ENCODE results near the gene KCNT1. TPM values are rescaled to one million over a fixed set of nuclear protein-coding genes. Genes with fewer than 3 reads are reported as not detected.

Gene KCNT1
- total RNA-seq, 2 experiments from 2014 or later, result 0.11 to 0.22 TPM

DNA sequence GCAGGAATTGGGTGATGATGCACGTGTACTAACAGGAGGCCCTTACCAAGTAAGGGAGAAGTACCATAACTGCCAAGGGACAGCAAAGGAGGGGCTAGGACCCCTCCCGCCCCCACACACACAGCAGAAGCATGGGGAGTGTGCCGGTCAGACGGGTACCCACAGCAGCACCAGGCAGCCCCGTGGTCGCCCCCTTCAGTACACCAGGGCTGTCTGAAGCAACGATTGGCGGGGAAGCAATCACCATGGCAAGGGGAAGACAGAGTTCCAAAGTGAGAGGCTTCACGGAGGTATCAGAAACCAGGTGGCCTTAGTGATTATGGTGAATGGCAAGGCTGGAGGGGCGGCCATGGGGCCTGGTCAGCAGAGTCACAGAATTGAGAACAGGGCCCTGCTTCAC, 133.1 kb downstream of the KCNT1 start:
- intact Hi-C loops (cut with DNase I, micrococcal nuclease), result no loop called here
- CTCF ChIA-PET, result no interaction called here

DNA sequence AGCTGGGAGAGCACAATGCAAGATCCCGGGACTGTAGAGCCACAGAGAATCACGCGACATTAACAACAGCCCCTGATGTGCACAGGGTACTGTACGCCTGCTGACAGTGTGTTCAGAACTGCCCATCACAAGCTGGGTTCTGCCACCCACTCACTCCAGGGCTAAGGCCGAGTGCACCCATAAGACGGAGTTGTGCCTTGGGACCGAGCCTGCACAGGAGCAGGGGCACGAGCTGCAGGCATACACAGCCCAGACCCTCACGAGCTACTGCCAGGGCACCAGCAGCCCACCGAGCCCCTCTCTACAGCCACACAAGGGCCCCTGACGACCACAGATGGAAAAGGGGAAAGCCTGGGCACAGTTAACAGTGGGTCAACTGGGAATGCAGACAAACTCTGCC, 137.5 kb downstream of the KCNT1 start:
- peaks cover 7% of the 10 kb centered on the region for H3K4me1 Mint-ChIP-seq (ENCODE audit: low read depth)
- H3K9me3 Mint-ChIP-seq, result no peaks in the 10 kb centered on the region
- H3K4me3 Mint-ChIP-seq, result no peak overlapping the region
- H3K27me3 ChIP-seq (ENCODE audit: control insufficient read depth in 1 of 2, insufficient read depth in 2 of 2, low read length in 2 of 2), result no peaks in the 10 kb centered on the region
- CTCF ChIA-PET, result no interaction called here
- H3K27me3 Mint-ChIP-seq, result no peaks in the 10 kb centered on the region
- intact Hi-C loops (cut with DNase I, micrococcal nuclease), result no loop called here
- peaks cover 8% of the 10 kb centered on the region for H3K4me1 ChIP-seq (ENCODE audit: insufficient read depth, low read length)
- DNase-seq (no peak), ATAC-seq (ENCODE audit: poor library complexity) (no peak)
- H3K36me3 ChIP-seq (ENCODE audit: insufficient read depth, low read length), result peaks cover 18% of the 10 kb centered on the region
- TF ChIP-seq, protein P1, sequence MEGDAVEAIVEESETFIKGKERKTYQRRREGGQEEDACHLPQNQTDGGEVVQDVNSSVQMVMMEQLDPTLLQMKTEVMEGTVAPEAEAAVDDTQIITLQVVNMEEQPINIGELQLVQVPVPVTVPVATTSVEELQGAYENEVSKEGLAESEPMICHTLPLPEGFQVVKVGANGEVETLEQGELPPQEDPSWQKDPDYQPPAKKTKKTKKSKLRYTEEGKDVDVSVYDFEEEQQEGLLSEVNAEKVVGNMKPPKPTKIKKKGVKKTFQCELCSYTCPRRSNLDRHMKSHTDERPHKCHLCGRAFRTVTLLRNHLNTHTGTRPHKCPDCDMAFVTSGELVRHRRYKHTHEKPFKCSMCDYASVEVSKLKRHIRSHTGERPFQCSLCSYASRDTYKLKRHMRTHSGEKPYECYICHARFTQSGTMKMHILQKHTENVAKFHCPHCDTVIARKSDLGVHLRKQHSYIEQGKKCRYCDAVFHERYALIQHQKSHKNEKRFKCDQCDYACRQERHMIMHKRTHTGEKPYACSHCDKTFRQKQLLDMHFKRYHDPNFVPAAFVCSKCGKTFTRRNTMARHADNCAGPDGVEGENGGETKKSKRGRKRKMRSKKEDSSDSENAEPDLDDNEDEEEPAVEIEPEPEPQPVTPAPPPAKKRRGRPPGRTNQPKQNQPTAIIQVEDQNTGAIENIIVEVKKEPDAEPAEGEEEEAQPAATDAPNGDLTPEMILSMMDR (IDR thresholded peaks at IDR 0.05), result no peak
- no peaks in the 10 kb centered on the region for H3K9me3 ChIP-seq (ENCODE audit: control insufficient read depth in 1 of 2, insufficient read depth in 1 of 2, low read length in 2 of 2)
- POLR2A ChIA-PET, result no interaction called here
- peaks cover 34% of the 10 kb centered on the region for H3K36me3 Mint-ChIP-seq (ENCODE audit: low read depth)
- no peak overlapping the region for H3K27ac Mint-ChIP-seq
- no peak overlapping the region for H3K27ac ChIP-seq (ENCODE audit: low read depth in 1 of 2, low read length in 2 of 2)
- H3K4me3 ChIP-seq (ENCODE audit: low read length), result no peak overlapping the region

More for the DNA sequence above, 133.1 kb downstream of the KCNT1 start:
- Histone ChIP-seq H3K36me3 (ENCODE audit: insufficient read depth, low read length) (peaks cover 3% of the 10 kb centered on the region), H3K27me3 (ENCODE audit: control insufficient read depth in 1 of 2, insufficient read depth in 2 of 2, low read length in 2 of 2) (no peaks in the 10 kb centered on the region), H3K27ac (ENCODE audit: low read depth in 1 of 2, low read length in 2 of 2) (no peak overlapping the region), H3K9me3 (ENCODE audit: control insufficient read depth in 1 of 2, insufficient read depth in 1 of 2, low read length in 2 of 2) (peaks cover 0 to 5% of the 10 kb centered on the region in 2 experiments), H3K4me3 (ENCODE audit: low read length) (no peak overlapping the region), H3K4me1 (ENCODE audit: insufficient read depth, low read length) (no peaks in the 10 kb centered on the region)
- Mint-ChIP-seq H3K9me3 (no peaks in the 10 kb centered on the region), H3K27ac (no peak overlapping the region), H3K4me1 (ENCODE audit: low read depth) (peaks cover 11% of the 10 kb centered on the region), H3K36me3 (ENCODE audit: low read depth) (peaks cover 43% of the 10 kb centered on the region), H3K27me3 (no peaks in the 10 kb centered on the region), H3K4me3 (no peak overlapping the region)
- ATAC-seq (ENCODE audit: poor library complexity) (no peak), DNase-seq (no peak)
- POLR2A ChIA-PET, result no interaction called here
- TF ChIP-seq, protein P1 (IDR thresholded peaks at IDR 0.05), result no peak

- H3K9me3 ChIP-seq (ENCODE audit: control insufficient read depth in 1 of 2, insufficient read depth in 1 of 2, low read length in 2 of 2), result no peaks in the 10 kb centered on the region
- H3K4me1 ChIP-seq (ENCODE audit: insufficient read depth, low read length), result peaks cover 8% of the 10 kb centered on the region
- H3K4me1 Mint-ChIP-seq (ENCODE audit: low read depth), result peaks cover 7% of the 10 kb centered on the region
- H3K27me3 Mint-ChIP-seq, result no peaks in the 10 kb centered on the region
- H3K27me3 ChIP-seq (ENCODE audit: control insufficient read depth in 1 of 2, insufficient read depth in 2 of 2, low read length in 2 of 2), result no peaks in the 10 kb centered on the region
- no peak overlapping the region for H3K27ac Mint-ChIP-seq
- no peak for ATAC-seq (ENCODE audit: poor library complexity)
- TF ChIP-seq, protein P1 (IDR thresholded peaks at IDR 0.05), result no peak
- no peak for DNase-seq
- H3K9me3 Mint-ChIP-seq, result no peaks in the 10 kb centered on the region
- peaks cover 16% of the 10 kb centered on the region for H3K36me3 ChIP-seq (ENCODE audit: insufficient read depth, low read length)
- H3K27ac ChIP-seq (ENCODE audit: low read depth in 1 of 2, low read length in 2 of 2), result no peak overlapping the region
- peaks cover 35% of the 10 kb centered on the region for H3K36me3 Mint-ChIP-seq (ENCODE audit: low read depth)
- H3K4me3 Mint-ChIP-seq, result no peak overlapping the region
- no peak overlapping the region for H3K4me3 ChIP-seq (ENCODE audit: low read length)
- intact Hi-C loops (cut with DNase I, micrococcal nuclease), result no loop called here
- ChIA-PET POLR2A (no interaction called here), CTCF (no interaction called here)
Observed at GRCh38 chr9:135840107-135840506, 138.1 kb downstream of the KCNT1 start.

Measured in CD4-positive, alpha-beta T cell (primary cell).